Coronary artery (tissue), 2 donors: ENCODE measurements around the gene L3MBTL2.

Experiments
- DNase-seq: peaks from one replicate; pipeline ENCODE4 v3.0.0-alpha.2; 2017; ENCODE audit warnings: low spot score
- H3K27ac ChIP-seq, 2 donors: fragments of 200-600 bp; sonication (generic); one replicate each; pipeline ENCODE4 v1.5.1; 2016 to 2019
- H3K4me3 ChIP-seq: fragments of 200-600 bp; sonication (generic); 2 replicates; pipeline ENCODE4 v1.5.1; 2016; ENCODE audit warnings: mild to moderate bottlenecking, moderate library complexity
- TF ChIP-seq, protein P1 (sequence below): fragments of 200-600 bp; sonication (generic); IDR thresholded peaks from one replicate; pipeline ENCODE4 v1.5.1; 2019; ENCODE audit warnings: antibody characterized with exemption

L3MBTL2 gene

DNA sequence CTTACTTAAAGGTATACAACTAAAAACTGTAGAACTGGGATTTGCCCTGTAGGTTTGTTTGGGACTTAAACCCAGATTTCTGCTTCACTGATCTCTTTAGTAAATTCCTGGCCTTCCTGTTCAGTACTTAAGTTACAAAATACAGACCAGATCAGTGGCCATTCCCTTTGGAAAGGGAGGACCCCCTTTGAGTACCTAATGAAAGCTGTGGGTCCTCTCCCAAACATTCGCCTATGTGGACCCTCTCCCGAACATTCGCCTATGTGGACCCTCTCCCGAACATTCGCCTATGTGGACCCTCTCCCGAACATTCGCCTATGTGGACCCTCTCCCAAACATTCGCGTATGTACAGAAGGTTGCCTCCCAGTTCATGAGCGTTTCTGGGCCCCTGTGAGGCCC, 10.3 kb downstream of the L3MBTL2 start:
- Histone ChIP-seq H3K4me3 (no peak overlapping the region), H3K27ac (no peak overlapping the region)
- DNase-seq = no peak
- TF ChIP-seq, protein P1, sequence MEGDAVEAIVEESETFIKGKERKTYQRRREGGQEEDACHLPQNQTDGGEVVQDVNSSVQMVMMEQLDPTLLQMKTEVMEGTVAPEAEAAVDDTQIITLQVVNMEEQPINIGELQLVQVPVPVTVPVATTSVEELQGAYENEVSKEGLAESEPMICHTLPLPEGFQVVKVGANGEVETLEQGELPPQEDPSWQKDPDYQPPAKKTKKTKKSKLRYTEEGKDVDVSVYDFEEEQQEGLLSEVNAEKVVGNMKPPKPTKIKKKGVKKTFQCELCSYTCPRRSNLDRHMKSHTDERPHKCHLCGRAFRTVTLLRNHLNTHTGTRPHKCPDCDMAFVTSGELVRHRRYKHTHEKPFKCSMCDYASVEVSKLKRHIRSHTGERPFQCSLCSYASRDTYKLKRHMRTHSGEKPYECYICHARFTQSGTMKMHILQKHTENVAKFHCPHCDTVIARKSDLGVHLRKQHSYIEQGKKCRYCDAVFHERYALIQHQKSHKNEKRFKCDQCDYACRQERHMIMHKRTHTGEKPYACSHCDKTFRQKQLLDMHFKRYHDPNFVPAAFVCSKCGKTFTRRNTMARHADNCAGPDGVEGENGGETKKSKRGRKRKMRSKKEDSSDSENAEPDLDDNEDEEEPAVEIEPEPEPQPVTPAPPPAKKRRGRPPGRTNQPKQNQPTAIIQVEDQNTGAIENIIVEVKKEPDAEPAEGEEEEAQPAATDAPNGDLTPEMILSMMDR = no peak

DNA sequence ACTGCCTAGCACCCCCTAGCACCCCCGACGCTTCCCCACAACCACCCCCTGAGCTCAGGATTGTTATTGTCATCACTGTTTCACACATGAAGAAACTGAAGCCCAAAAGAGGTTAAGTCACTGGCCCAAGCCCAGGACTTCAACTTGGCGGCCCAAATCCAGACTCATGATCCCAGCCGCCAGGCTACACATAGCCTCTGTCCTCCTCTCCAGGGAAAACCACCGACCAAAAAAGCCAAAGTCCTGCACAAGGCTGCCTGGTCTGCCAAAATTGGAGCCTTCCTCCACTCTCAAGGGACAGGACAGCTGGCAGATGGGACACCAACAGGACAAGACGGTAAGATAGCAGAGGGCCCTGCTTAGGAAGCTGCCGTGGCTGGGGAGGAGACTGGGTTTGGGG, 10.8 kb downstream of the L3MBTL2 start:
- Histone ChIP-seq H3K4me3 (no peak overlapping the region), H3K27ac (no peak overlapping the region)
- TF ChIP-seq, protein P1 = no peak
- DNase-seq = no peak

DNA sequence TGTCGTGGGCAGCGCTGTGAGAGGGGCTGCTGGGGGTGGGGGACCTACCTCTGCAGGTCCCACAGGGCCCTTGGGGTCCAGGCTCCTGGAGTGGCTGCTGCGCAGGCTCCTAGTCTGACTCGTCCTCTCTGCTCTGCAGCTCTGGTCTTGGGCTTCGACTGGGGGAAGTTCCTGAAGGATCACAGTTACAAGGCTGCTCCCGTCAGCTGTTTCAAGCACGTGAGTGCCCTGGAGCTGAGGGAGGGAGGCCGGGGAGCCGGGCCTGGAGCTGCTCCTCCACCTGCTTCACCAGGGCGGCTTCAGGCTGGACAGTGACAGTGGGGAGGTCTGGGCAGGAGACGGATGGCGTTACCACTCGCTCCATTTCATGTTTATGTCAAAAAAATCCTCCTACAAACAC, 11.9 kb downstream of the L3MBTL2 start:
- H3K4me3 ChIP-seq = peak overlapping the region; percentile 51
- TF ChIP-seq, protein P1 = no peak
- no peak for DNase-seq
- peak overlapping the region; percentile 38 to 81 for H3K27ac ChIP-seq

DNA sequence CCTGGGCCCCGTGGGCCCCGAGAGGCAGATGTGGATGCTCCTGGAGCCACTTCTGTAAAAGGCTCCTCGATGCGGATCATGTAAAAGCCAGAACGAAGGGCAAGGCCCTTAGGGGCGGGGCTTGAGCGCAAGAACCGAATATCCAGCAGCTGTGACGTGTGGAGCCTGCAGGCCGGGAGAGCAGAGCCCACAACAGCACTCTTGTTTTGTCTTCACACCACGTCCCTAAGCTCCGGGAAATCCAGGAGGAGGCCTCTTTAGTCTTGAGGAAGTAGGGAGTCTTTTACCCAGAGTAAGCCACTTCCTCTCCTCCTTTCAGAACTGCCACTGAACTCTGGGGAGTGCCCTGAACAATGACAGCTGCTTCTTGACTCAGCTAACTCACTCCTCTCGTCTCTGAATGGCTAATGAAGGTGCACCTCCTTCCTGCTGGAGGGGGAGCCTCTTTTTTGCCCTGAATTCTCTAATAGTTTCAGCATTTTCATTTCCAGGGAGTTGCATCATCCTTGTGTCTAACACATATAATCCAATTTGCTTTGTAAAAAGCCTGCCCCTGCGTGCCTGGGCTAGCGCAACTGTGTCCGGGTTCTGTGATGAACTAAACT, 12.5 kb downstream of the L3MBTL2 start:
- Histone ChIP-seq H3K27ac (peak overlapping the region; percentile 38 to 81), H3K4me3 (peak overlapping the region; percentile 51)
- TF ChIP-seq, protein P1 = no peak
- no peak for DNase-seq

- TF ChIP-seq, protein P1 = no peak
- Histone ChIP-seq H3K27ac (no peak overlapping the region), H3K4me3 (no peak overlapping the region)
- DNase-seq = no peak
Measured at GRCh38 chr22:41222846-41223507, 17.9 kb downstream of the L3MBTL2 start.

- TF ChIP-seq, protein P1 = no peak
- Histone ChIP-seq H3K27ac (no peak overlapping the region), H3K4me3 (no peak overlapping the region)
- no peak for DNase-seq
Measured at GRCh38 chr22:41223535-41223934, 18.4 kb downstream of the L3MBTL2 start.
